Endodermal cell (in vitro differentiated cells): ENCODE data around the gene TACO1. TPM values are rescaled to one million over a fixed set of nuclear protein-coding genes. Genes with fewer than 3 reads are reported as not detected.
A peak's percentile ranks its signal among the peaks of the same experiment; 100 is the strongest.

Experiments used
- DNase-seq: peaks from one replicate; pipeline ENCODE4 v3.0.0-alpha.2; 2017
- H3K27ac ChIP-seq: 2 replicates; pipeline ENCODE4 v1.5.1; 2013; ENCODE audit warnings: mild to moderate bottlenecking, low read depth, low read length, moderate library complexity
- H3K27me3 ChIP-seq: 2 replicates; pipeline ENCODE4 v1.6.1; 2013; ENCODE audit warnings: mild to moderate bottlenecking, low read length, moderate library complexity; ENCODE audit not compliant: insufficient read depth, control insufficient read depth, poor library complexity, severe bottlenecking
- H3K36me3 ChIP-seq: 2 replicates; pipeline ENCODE4 v1.7.0; 2013; ENCODE audit warnings: mild to moderate bottlenecking, low read length, moderate library complexity; ENCODE audit not compliant: control insufficient read depth, insufficient read depth
- H3K4me1 ChIP-seq: one replicate; pipeline ENCODE4 v1.7.0; 2013; ENCODE audit warnings: low read length; ENCODE audit not compliant: control insufficient read depth, insufficient read depth
- H3K4me3 ChIP-seq: 2 replicates; pipeline ENCODE4 v1.5.1; 2013; ENCODE audit warnings: mild to moderate bottlenecking, low read length, moderate library complexity
- H3K9ac ChIP-seq: 2 replicates; pipeline ENCODE4 v1.6.1; 2013; ENCODE audit warnings: mild to moderate bottlenecking, low read length, moderate library complexity; ENCODE audit not compliant: poor library complexity, severe bottlenecking; ENCODE audit errors: extremely low read depth
- H3K9me3 ChIP-seq: 2 replicates; pipeline ENCODE4 v1.6.1; 2013; ENCODE audit warnings: mild to moderate bottlenecking, low read length, moderate library complexity; ENCODE audit not compliant: control insufficient read depth
- H3K27ac Mint-ChIP-seq: 2 replicates; pipeline ENCODE4 v1.8.0; 2020; ENCODE audit warnings: mixed read lengths
- H3K27me3 Mint-ChIP-seq: 2 replicates; pipeline ENCODE4 v1.8.0; 2021; ENCODE audit warnings: mild to moderate bottlenecking, mixed read lengths; ENCODE audit not compliant: insufficient read depth
- H3K36me3 Mint-ChIP-seq: 2 replicates; pipeline ENCODE4 v1.8.0; 2020; ENCODE audit warnings: low read depth, mixed read lengths
- H3K4me1 Mint-ChIP-seq: 2 replicates; pipeline ENCODE4 v1.8.0; 2020; ENCODE audit warnings: mixed read lengths
- H3K4me3 Mint-ChIP-seq: 2 replicates; pipeline ENCODE4 v1.8.0; 2020; ENCODE audit warnings: mild to moderate bottlenecking, moderate library complexity, mixed read lengths
- H3K9me3 Mint-ChIP-seq: 2 replicates; pipeline ENCODE4 v1.8.0; 2020; ENCODE audit warnings: mild to moderate bottlenecking, mixed read lengths
- WGBS, 2 experiments: methylation state at CpG; one replicate each; pipeline versions ENCODE4 v1.1.5 to v1.1.7; 2013; ENCODE audit warnings: missing lambda C conversion rate in 2 of 2, mixed read lengths in 1 of 2; ENCODE audit not compliant: insufficient coverage in 1 of 2, insufficient read length in 1 of 2; 5-methylcytosine and 5-hydroxymethylcytosine counted together
- total RNA-seq, 2 donors: library from RNA; stranded (reverse); fragmentation: NEBNext Ultra II Directional in 1 of 2; extraction: Animal tissue kit (Norgen Biotek cat#: 25700) in 1 of 2; gene quantifications; 2 replicates in 1 of 2; 3 replicates in 1 of 2; pipeline ENCODE4 v1.2.1, GENCODE V29; 2021
- TF ChIP-seq, protein P1 (sequence below): fragments of 200-600 bp; sonication (generic); conservative IDR thresholded peaks from 2 replicates; pipeline ENCODE4 v1.5.0; 2021; ENCODE audit warnings: antibody characterized with exemption, mild to moderate bottlenecking

Gene TACO1
- total RNA-seq, 2 donors from 2014 or later = 19.6 to 20.3 TPM

DNA sequence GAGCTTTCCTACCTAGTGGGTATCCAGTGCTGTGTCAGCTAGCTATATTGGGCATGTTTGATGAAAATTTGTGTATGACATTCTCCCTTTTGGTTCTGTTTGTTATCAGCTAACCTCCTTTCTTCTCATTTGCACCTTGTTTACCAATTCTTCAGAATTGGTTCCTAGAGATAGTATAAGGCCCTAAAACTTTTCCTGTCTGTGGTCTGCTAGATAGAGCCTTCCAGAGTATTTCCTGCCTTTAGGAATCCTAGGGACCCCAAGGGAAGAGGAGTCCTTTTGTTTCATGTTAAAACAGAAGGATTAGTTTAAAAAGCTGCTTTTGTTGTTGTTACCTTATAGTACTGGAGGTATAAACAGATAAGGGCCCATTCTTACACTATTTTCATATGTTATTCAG is 33.0 kb downstream of the TACO1 start:
- TF ChIP-seq, protein P1, sequence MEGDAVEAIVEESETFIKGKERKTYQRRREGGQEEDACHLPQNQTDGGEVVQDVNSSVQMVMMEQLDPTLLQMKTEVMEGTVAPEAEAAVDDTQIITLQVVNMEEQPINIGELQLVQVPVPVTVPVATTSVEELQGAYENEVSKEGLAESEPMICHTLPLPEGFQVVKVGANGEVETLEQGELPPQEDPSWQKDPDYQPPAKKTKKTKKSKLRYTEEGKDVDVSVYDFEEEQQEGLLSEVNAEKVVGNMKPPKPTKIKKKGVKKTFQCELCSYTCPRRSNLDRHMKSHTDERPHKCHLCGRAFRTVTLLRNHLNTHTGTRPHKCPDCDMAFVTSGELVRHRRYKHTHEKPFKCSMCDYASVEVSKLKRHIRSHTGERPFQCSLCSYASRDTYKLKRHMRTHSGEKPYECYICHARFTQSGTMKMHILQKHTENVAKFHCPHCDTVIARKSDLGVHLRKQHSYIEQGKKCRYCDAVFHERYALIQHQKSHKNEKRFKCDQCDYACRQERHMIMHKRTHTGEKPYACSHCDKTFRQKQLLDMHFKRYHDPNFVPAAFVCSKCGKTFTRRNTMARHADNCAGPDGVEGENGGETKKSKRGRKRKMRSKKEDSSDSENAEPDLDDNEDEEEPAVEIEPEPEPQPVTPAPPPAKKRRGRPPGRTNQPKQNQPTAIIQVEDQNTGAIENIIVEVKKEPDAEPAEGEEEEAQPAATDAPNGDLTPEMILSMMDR = no peak
- Mint-ChIP-seq H3K36me3 (peaks cover 7% of the 10 kb centered on the region), H3K4me3 (no peak overlapping the region), H3K4me1 (peaks cover 46% of the 10 kb centered on the region), H3K27me3 (peaks cover 3% of the 10 kb centered on the region), H3K27ac (peak overlapping the region; percentile 80), H3K9me3 (no peaks in the 10 kb centered on the region)
- peaks cover 22% of the 10 kb centered on the region for H3K4me1 ChIP-seq
- no peaks in the 10 kb centered on the region for H3K9me3 ChIP-seq
- no peak overlapping the region for H3K4me3 ChIP-seq
- no peak for DNase-seq
- peaks cover 25% of the 10 kb centered on the region for H3K36me3 ChIP-seq
- peaks cover 20% of the 10 kb centered on the region for H3K27me3 ChIP-seq
- H3K27ac ChIP-seq = peak overlapping the region; percentile 41
- no peak overlapping the region for H3K9ac ChIP-seq

DNA sequence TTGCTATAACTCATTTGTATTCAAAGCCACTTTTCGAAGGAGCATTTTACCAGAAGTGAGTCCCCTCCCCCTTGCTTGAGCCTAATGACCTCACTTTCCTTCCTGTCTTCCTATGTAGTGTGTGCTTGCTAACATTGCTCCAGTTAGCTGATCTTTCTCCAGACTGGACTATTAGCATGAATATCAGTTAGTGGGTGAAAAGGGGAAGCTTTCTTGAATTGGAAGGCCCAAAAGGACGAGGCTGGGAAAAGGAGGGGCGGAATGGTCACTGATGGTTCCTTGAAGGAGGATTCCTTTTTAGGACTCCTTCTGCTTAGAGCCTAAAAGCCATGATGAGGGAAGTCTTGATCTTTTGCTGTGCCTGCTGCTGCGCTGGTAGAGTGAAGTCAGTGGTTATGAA is 33.5 kb downstream of the TACO1 start:
- Mint-ChIP-seq H3K4me1 (peaks cover 49% of the 10 kb centered on the region), H3K36me3 (peaks cover 7% of the 10 kb centered on the region), H3K27ac (peak overlapping the region; percentile 80), H3K27me3 (peaks cover 3% of the 10 kb centered on the region), H3K9me3 (no peaks in the 10 kb centered on the region), H3K4me3 (no peak overlapping the region)
- Histone ChIP-seq H3K27ac (peak overlapping the region; percentile 41), H3K4me1 (peaks cover 22% of the 10 kb centered on the region), H3K27me3 (peaks cover 20% of the 10 kb centered on the region), H3K9ac (no peak overlapping the region), H3K36me3 (peaks cover 25% of the 10 kb centered on the region), H3K4me3 (no peak overlapping the region), H3K9me3 (no peaks in the 10 kb centered on the region)
- WGBS, 2 experiments = 58 to 61% methylated on average over 4 of the region's 4 CpGs
- no peak for DNase-seq
- TF ChIP-seq, protein P1 = no peak

DNA sequence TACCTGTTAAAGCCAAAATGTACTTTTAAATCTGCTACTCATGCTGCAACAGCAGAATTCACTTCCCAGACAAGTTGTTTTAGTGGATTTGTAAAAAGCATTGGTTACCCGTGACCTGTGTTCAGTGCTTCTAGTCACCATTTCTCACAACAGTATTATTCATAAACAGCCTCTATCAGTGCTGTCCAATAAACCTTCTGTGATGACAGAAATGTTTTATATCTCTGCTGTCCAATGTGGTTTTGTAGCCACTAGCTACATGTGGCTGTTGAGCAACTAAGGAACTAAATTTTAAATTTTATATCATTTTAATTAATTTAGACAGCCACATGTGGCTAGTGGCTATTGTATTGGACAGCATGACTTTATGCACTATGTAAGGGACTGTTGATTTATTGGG is 34.1 kb downstream of the TACO1 start:
- H3K4me1 ChIP-seq = peaks cover 22% of the 10 kb centered on the region
- no peaks in the 10 kb centered on the region for H3K9me3 ChIP-seq
- H3K27ac Mint-ChIP-seq = no peak overlapping the region
- peaks cover 4% of the 10 kb centered on the region for H3K27me3 Mint-ChIP-seq
- peaks cover 52% of the 10 kb centered on the region for H3K4me1 Mint-ChIP-seq
- peaks cover 7% of the 10 kb centered on the region for H3K36me3 Mint-ChIP-seq
- H3K4me3 ChIP-seq = no peak overlapping the region
- WGBS, 2 experiments = 100% methylated on average over 1 of the region's 1 CpG
- H3K36me3 ChIP-seq = peaks cover 25% of the 10 kb centered on the region
- H3K9ac ChIP-seq = no peak overlapping the region
- no peaks in the 10 kb centered on the region for H3K9me3 Mint-ChIP-seq
- H3K4me3 Mint-ChIP-seq = no peak overlapping the region
- TF ChIP-seq, protein P1 = no peak
- no peak for DNase-seq
- peaks cover 22% of the 10 kb centered on the region for H3K27me3 ChIP-seq
- no peak overlapping the region for H3K27ac ChIP-seq
